Endothelial cell (in vitro differentiated cells): ENCODE data around the gene ELOVL1. TPM values are rescaled to one million over a fixed set of nuclear protein-coding genes. Genes with fewer than 3 reads are reported as not detected.
A peak's percentile ranks its signal among the peaks of the same experiment; 100 is the strongest.

Source experiments
- DNase-seq: peaks from one replicate; pipeline ENCODE4 v3.0.0; 2021; ENCODE audit warnings: low spot score
- H3K27ac Mint-ChIP-seq: one replicate; pipeline ENCODE4 v1.8.0; 2021; ENCODE audit warnings: mixed read lengths, inconsistent platforms; ENCODE audit not compliant: unreplicated experiment
- H3K27me3 Mint-ChIP-seq: one replicate; pipeline ENCODE4 v1.8.0; 2021; ENCODE audit warnings: mild to moderate bottlenecking, moderate library complexity, mixed read lengths, inconsistent platforms; ENCODE audit not compliant: unreplicated experiment
- H3K36me3 Mint-ChIP-seq: one replicate; pipeline ENCODE4 v1.8.0; 2021; ENCODE audit warnings: mild to moderate bottlenecking, low read depth, mixed read lengths, inconsistent platforms; ENCODE audit not compliant: unreplicated experiment
- H3K4me1 Mint-ChIP-seq: one replicate; pipeline ENCODE4 v1.8.0; 2021; ENCODE audit warnings: mild to moderate bottlenecking, mixed read lengths, inconsistent platforms; ENCODE audit not compliant: unreplicated experiment
- H3K4me3 Mint-ChIP-seq: one replicate; pipeline ENCODE4 v1.8.0; 2021; ENCODE audit warnings: mild to moderate bottlenecking, mixed read lengths, inconsistent platforms; ENCODE audit not compliant: unreplicated experiment
- H3K9me3 Mint-ChIP-seq: one replicate; pipeline ENCODE4 v1.8.0; 2021; ENCODE audit warnings: mixed read lengths, inconsistent platforms; ENCODE audit not compliant: unreplicated experiment
- CTCF ChIP-seq: fragments of 200-600 bp; sonication (generic); IDR thresholded peaks from one replicate; pipeline ENCODE4 v1.5.0; 2021; ENCODE audit warnings: antibody characterized with exemption; ENCODE audit not compliant: unreplicated experiment
- total RNA-seq: library from RNA; stranded (reverse); fragmentation: NEBNext Ultra II Directional; extraction: Animal tissue kit (Norgen Biotek cat#: 25700); gene quantifications from one replicate; pipeline ENCODE4 v1.2.1, GENCODE V29; 2021; ENCODE audit not compliant: unreplicated experiment

The ELOVL1 gene
- total RNA-seq, 1 donor from 2014 or later: 88.7 TPM

GRCh38 chr1:43348343-43348808 lies 19.4 kb downstream of the ELOVL1 start:
- Mint-ChIP-seq H3K9me3 (no peaks in the 10 kb centered on the region), H3K36me3 (no peaks in the 10 kb centered on the region), H3K4me1 (peaks cover 23% of the 10 kb centered on the region), H3K27ac (peak overlapping the region; percentile 38), H3K27me3 (peaks cover 11% of the 10 kb centered on the region), H3K4me3 (peak overlapping the region; percentile 37)
- TF ChIP-seq CTCF: no peak
- DNase-seq: no peak

- Mint-ChIP-seq H3K4me3 (no peak overlapping the region), H3K27ac (no peak overlapping the region), H3K4me1 (peaks cover 23% of the 10 kb centered on the region), H3K9me3 (no peaks in the 10 kb centered on the region), H3K27me3 (peaks cover 8% of the 10 kb centered on the region), H3K36me3 (no peaks in the 10 kb centered on the region)
- DNase-seq: no peak
- no peak for TF ChIP-seq CTCF
Measured at GRCh38 chr1:43346636-43347035, 21.2 kb downstream of the ELOVL1 start.

GRCh38 chr1:43345120-43345519 lies 22.7 kb downstream of the ELOVL1 start:
- no peaks in the 10 kb centered on the region for H3K9me3 Mint-ChIP-seq
- TF ChIP-seq CTCF: no peak
- no peak overlapping the region for H3K27ac Mint-ChIP-seq
- no peak for DNase-seq
- H3K4me1 Mint-ChIP-seq: peaks cover 23% of the 10 kb centered on the region
- peaks cover 8% of the 10 kb centered on the region for H3K27me3 Mint-ChIP-seq
- peaks cover 3% of the 10 kb centered on the region for H3K36me3 Mint-ChIP-seq
- H3K4me3 Mint-ChIP-seq: no peak overlapping the region

- peak overlapping the region; percentile 1 for H3K4me3 Mint-ChIP-seq
- peaks cover 6% of the 10 kb centered on the region for H3K27me3 Mint-ChIP-seq
- H3K27ac Mint-ChIP-seq: peak overlapping the region; percentile 38
- peaks cover 17% of the 10 kb centered on the region for H3K4me1 Mint-ChIP-seq
- no peaks in the 10 kb centered on the region for H3K9me3 Mint-ChIP-seq
- DNase-seq: no peak
- TF ChIP-seq CTCF: no peak
- peaks cover 3% of the 10 kb centered on the region for H3K36me3 Mint-ChIP-seq
Measured at GRCh38 chr1:43344267-43344850, 23.5 kb downstream of the ELOVL1 start.

GRCh38 chr1:43340559-43340958 lies 27.3 kb downstream of the ELOVL1 start:
- no peaks in the 10 kb centered on the region for H3K9me3 Mint-ChIP-seq
- no peak for TF ChIP-seq CTCF
- DNase-seq: no peak
- H3K36me3 Mint-ChIP-seq: peaks cover 3% of the 10 kb centered on the region
- H3K4me1 Mint-ChIP-seq: peaks cover 31% of the 10 kb centered on the region
- H3K27ac Mint-ChIP-seq: no peak overlapping the region
- no peak overlapping the region for H3K4me3 Mint-ChIP-seq
- peaks cover 9% of the 10 kb centered on the region for H3K27me3 Mint-ChIP-seq
